Measurements from ENCODE around the gene FAM53B. TPM values are rescaled to one million over a fixed set of nuclear protein-coding genes. Genes with fewer than 3 reads are reported as not detected.

FAM53B gene
- total RNA-seq, 1 donor from 2014 or later, result 35.9 TPM

GRCh38 chr10:124674768-124675222 lies 69.4 kb downstream of the FAM53B start:
- Mint-ChIP-seq H3K4me3 (no peak overlapping the region), H3K27ac (peak overlapping the region; percentile 3), H3K4me1 (ENCODE audit: unreplicated experiment) (peaks cover 66% of the 10 kb centered on the region), H3K9me3 (no peaks in the 10 kb centered on the region), H3K36me3 (peaks cover 4% of the 10 kb centered on the region), H3K27me3 (no peaks in the 10 kb centered on the region)
- TF ChIP-seq CTCF (conservative IDR thresholded peaks at IDR 0.05), result no peak
- DNase-seq (ENCODE audit: extremely low spot score, unreplicated experiment), result no peak

GRCh38 chr10:124672181-124672638 lies 72.0 kb downstream of the FAM53B start:
- H3K27ac Mint-ChIP-seq, result no peak overlapping the region
- H3K4me1 Mint-ChIP-seq (ENCODE audit: unreplicated experiment), result peaks cover 62% of the 10 kb centered on the region
- no peaks in the 10 kb centered on the region for H3K27me3 Mint-ChIP-seq
- H3K9me3 Mint-ChIP-seq, result no peaks in the 10 kb centered on the region
- H3K36me3 Mint-ChIP-seq, result no peaks in the 10 kb centered on the region
- no peak for DNase-seq (ENCODE audit: extremely low spot score, unreplicated experiment)
- no peak overlapping the region for H3K4me3 Mint-ChIP-seq
- no peak for TF ChIP-seq CTCF (conservative IDR thresholded peaks at IDR 0.05)

GRCh38 chr10:124671486-124672075 lies 72.6 kb downstream of the FAM53B start:
- DNase-seq (ENCODE audit: extremely low spot score, unreplicated experiment), result no peak
- H3K27ac Mint-ChIP-seq, result peak overlapping the region; percentile 70
- no peak overlapping the region for H3K4me3 Mint-ChIP-seq
- no peaks in the 10 kb centered on the region for H3K9me3 Mint-ChIP-seq
- no peaks in the 10 kb centered on the region for H3K36me3 Mint-ChIP-seq
- no peaks in the 10 kb centered on the region for H3K27me3 Mint-ChIP-seq
- TF ChIP-seq CTCF (conservative IDR thresholded peaks at IDR 0.05), result peak; percentile 61
- peaks cover 58% of the 10 kb centered on the region for H3K4me1 Mint-ChIP-seq (ENCODE audit: unreplicated experiment)

GRCh38 chr10:124670849-124671248 lies 73.3 kb downstream of the FAM53B start:
- peaks cover 53% of the 10 kb centered on the region for H3K4me1 Mint-ChIP-seq (ENCODE audit: unreplicated experiment)

GRCh38 chr10:124669824-124670654 lies 74.1 kb downstream of the FAM53B start:
- Mint-ChIP-seq H3K4me1 (ENCODE audit: unreplicated experiment) (peaks cover 49% of the 10 kb centered on the region), H3K27me3 (no peaks in the 10 kb centered on the region), H3K4me3 (no peak overlapping the region), H3K27ac (peak overlapping the region; percentile 64), H3K9me3 (no peaks in the 10 kb centered on the region), H3K36me3 (no peaks in the 10 kb centered on the region)
- TF ChIP-seq CTCF (conservative IDR thresholded peaks at IDR 0.05), result no peak
- DNase-seq (ENCODE audit: extremely low spot score, unreplicated experiment), result no peak

More at GRCh38 chr10:124670849-124671248, 73.3 kb downstream of the FAM53B start:
- H3K9me3 Mint-ChIP-seq, result no peaks in the 10 kb centered on the region
- no peak for TF ChIP-seq CTCF (conservative IDR thresholded peaks at IDR 0.05)
- no peaks in the 10 kb centered on the region for H3K36me3 Mint-ChIP-seq
- peak overlapping the region; percentile 3 for H3K4me3 Mint-ChIP-seq
- no peaks in the 10 kb centered on the region for H3K27me3 Mint-ChIP-seq
- peak overlapping the region; percentile 70 for H3K27ac Mint-ChIP-seq
- DNase-seq (ENCODE audit: extremely low spot score, unreplicated experiment), result no peak

Measured in type B pancreatic cell (in vitro differentiated cells).